NT2/D1 (cell line): ENCODE measurements around the gene FOXP1.

ENCODE experiments used
- DNase-seq: peaks from one replicate; pipeline ENCODE4 v3.0.0-alpha.2; 2011; ENCODE audit warnings: low read depth, low spot score
- H3K27me3 ChIP-seq: 2 replicates; pipeline ENCODE4 v1.6.0; 2011; ENCODE audit warnings: mild to moderate bottlenecking; ENCODE audit not compliant: insufficient read length, insufficient read depth
- H3K36me3 ChIP-seq: 2 replicates; pipeline ENCODE4 v1.6.1; 2011; ENCODE audit warnings: mild to moderate bottlenecking, low read length, mixed read lengths; ENCODE audit not compliant: insufficient read depth, insufficient read length
- H3K4me1 ChIP-seq: 2 replicates; pipeline ENCODE4 v1.5.1; 2011; ENCODE audit not compliant: insufficient read depth, insufficient read length
- H3K4me3 ChIP-seq: 2 replicates; pipeline ENCODE4 v1.5.1; 2011; ENCODE audit warnings: low read depth; ENCODE audit not compliant: insufficient read length
- H3K9ac ChIP-seq: 2 replicates; pipeline ENCODE4 v1.6.0; 2011; ENCODE audit warnings: low read depth; ENCODE audit not compliant: insufficient read length
- H3K9me3 ChIP-seq: 2 replicates; pipeline ENCODE4 v1.5.1; 2011; ENCODE audit warnings: mild to moderate bottlenecking, low read length; ENCODE audit not compliant: insufficient read depth
- SUZ12 ChIP-seq: IDR thresholded peaks from 2 replicates; pipeline ENCODE4 v1.6.1; 2011; ENCODE audit not compliant: insufficient read length, insufficient read depth; ENCODE audit errors: extremely low read depth
- YY1 ChIP-seq: IDR thresholded peaks from 2 replicates; pipeline ENCODE4 v1.6.1; 2011; ENCODE audit not compliant: insufficient read length, insufficient read depth
- ZNF274 ChIP-seq: IDR thresholded peaks from 2 replicates; pipeline ENCODE4 v1.6.1; 2011; ENCODE audit warnings: mild to moderate bottlenecking, low read depth, low read length

The FOXP1 gene

GRCh38 chr3:70919091-70919490 lies 664.4 kb downstream of the FOXP1 start:
- Histone ChIP-seq H3K36me3 (no peaks in the 10 kb centered on the region), H3K4me3 (no peak overlapping the region), H3K4me1 (no peaks in the 10 kb centered on the region), H3K27me3 (no peaks in the 10 kb centered on the region), H3K9ac (no peak overlapping the region), H3K9me3 (no peaks in the 10 kb centered on the region)
- no peak for TF ChIP-seq ZNF274
- no peak for TF ChIP-seq SUZ12
- no peak for TF ChIP-seq YY1
- DNase-seq: no peak

- DNase-seq: no peak
- Histone ChIP-seq H3K4me3 (no peak overlapping the region), H3K9me3 (no peaks in the 10 kb centered on the region), H3K36me3 (no peaks in the 10 kb centered on the region), H3K9ac (no peak overlapping the region), H3K4me1 (no peaks in the 10 kb centered on the region), H3K27me3 (no peaks in the 10 kb centered on the region)
- TF ChIP-seq YY1: no peak
- no peak for TF ChIP-seq ZNF274
- no peak for TF ChIP-seq SUZ12
Observed at GRCh38 chr3:70916375-70917055, 667.0 kb downstream of the FOXP1 start.

- H3K27me3 ChIP-seq: no peaks in the 10 kb centered on the region
- no peaks in the 10 kb centered on the region for H3K4me1 ChIP-seq
- H3K9me3 ChIP-seq: no peaks in the 10 kb centered on the region
- H3K4me3 ChIP-seq: no peak overlapping the region
- no peaks in the 10 kb centered on the region for H3K36me3 ChIP-seq
- no peak for DNase-seq
- TF ChIP-seq SUZ12 (no peak), ZNF274 (no peak), YY1 (no peak)
- no peak overlapping the region for H3K9ac ChIP-seq
Observed at GRCh38 chr3:70914862-70915261, 668.7 kb downstream of the FOXP1 start.

- no peaks in the 10 kb centered on the region for H3K27me3 ChIP-seq
- DNase-seq: no peak
- no peaks in the 10 kb centered on the region for H3K9me3 ChIP-seq
- H3K4me1 ChIP-seq: no peaks in the 10 kb centered on the region
- H3K9ac ChIP-seq: no peak overlapping the region
- TF ChIP-seq ZNF274 (no peak), SUZ12 (no peak), YY1 (no peak)
- no peak overlapping the region for H3K4me3 ChIP-seq
- H3K36me3 ChIP-seq: no peaks in the 10 kb centered on the region
Observed at GRCh38 chr3:70911719-70912118, 671.8 kb downstream of the FOXP1 start.

- Histone ChIP-seq H3K27me3 (no peaks in the 10 kb centered on the region), H3K4me1 (no peaks in the 10 kb centered on the region), H3K4me3 (no peak overlapping the region), H3K36me3 (no peaks in the 10 kb centered on the region), H3K9me3 (no peaks in the 10 kb centered on the region), H3K9ac (no peak overlapping the region)
- TF ChIP-seq SUZ12: no peak
- no peak for TF ChIP-seq ZNF274
- TF ChIP-seq YY1: no peak
- no peak for DNase-seq
Observed at GRCh38 chr3:70905491-70905890, 678.0 kb downstream of the FOXP1 start.
